Esophagus squamous epithelium (tissue), 4 donors: ENCODE data around the gene SORL1.

ENCODE experiments used
- POLR2A ChIP-seq, 4 donors: fragments of 450-650 bp; IDR thresholded peaks; one replicate each; pipeline ENCODE4 v1.6.1; 2017; ENCODE audit warnings: antibody characterized with exemption in 4 of 4, mild to moderate bottlenecking in 4 of 4, moderate library complexity in 3 of 4
- TF ChIP-seq, protein P1 (sequence below), 6 experiments: fragments of 450-650 bp in 4 of 6; fragments of 200-600 bp in 2 of 6; sonication (generic) in 2 of 6; IDR thresholded peaks; one replicate each; pipeline ENCODE4 v1.5.1; 2016 to 2019; ENCODE audit warnings: antibody characterized with exemption in 6 of 6, mild to moderate bottlenecking in 4 of 6, moderate library complexity in 4 of 6

DNA sequence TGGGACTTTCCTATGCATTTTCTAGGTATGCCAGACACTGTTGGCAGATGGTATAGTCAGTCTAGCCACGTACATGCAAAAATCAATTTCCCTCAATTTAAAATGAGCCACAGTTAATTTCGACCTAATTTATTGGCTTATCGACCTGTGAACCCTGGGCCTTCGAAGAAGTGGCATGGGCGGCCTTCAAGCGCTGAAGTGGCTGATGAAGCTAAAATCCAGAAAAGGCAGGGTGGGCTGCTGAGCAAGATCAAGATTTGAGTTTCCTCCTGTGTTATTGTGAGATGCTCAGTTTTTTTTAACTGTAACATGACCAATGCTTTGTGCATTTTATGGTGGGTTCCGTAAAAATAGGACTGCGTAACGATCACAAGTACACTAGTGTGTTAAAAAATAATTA, 6.4 kb downstream of the SORL1 start:
- TF ChIP-seq POLR2A (IDR thresholded peaks at IDR 0.05): no peak
- TF ChIP-seq, protein P1, sequence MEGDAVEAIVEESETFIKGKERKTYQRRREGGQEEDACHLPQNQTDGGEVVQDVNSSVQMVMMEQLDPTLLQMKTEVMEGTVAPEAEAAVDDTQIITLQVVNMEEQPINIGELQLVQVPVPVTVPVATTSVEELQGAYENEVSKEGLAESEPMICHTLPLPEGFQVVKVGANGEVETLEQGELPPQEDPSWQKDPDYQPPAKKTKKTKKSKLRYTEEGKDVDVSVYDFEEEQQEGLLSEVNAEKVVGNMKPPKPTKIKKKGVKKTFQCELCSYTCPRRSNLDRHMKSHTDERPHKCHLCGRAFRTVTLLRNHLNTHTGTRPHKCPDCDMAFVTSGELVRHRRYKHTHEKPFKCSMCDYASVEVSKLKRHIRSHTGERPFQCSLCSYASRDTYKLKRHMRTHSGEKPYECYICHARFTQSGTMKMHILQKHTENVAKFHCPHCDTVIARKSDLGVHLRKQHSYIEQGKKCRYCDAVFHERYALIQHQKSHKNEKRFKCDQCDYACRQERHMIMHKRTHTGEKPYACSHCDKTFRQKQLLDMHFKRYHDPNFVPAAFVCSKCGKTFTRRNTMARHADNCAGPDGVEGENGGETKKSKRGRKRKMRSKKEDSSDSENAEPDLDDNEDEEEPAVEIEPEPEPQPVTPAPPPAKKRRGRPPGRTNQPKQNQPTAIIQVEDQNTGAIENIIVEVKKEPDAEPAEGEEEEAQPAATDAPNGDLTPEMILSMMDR (IDR thresholded peaks at IDR 0.05): no peak
